ENCODE measurements around the gene TCERG1L. TPM values are rescaled to one million over a fixed set of nuclear protein-coding genes. Genes with fewer than 3 reads are reported as not detected.
"Not testable (repeated sequence)": the region's sequence is repeated elsewhere in the genome, so short reads cannot be mapped to it uniquely, and the experiment has no call there.

TCERG1L gene
- polyA plus RNA-seq, 3 donors from 2014 or later = not detected

GRCh38 chr10:131245475-131246059 lies 66.0 kb downstream of the TCERG1L start:
- Mint-ChIP-seq H3K36me3 (no peaks in the 10 kb centered on the region), H3K27ac (no peak overlapping the region), H3K9me3 (no peaks in the 10 kb centered on the region), H3K27me3 (ENCODE audit: low read depth in 3 of 3) (peaks cover 0 to 3% (median under 1%) of the 10 kb centered on the region in 3 donors), H3K4me3 (no peak overlapping the region), H3K4me1 (no peaks in the 10 kb centered on the region)
- no peak for DNase-seq

GRCh38 chr10:131244836-131245235 lies 66.7 kb downstream of the TCERG1L start:
- H3K27me3 Mint-ChIP-seq (ENCODE audit: low read depth in 3 of 3) = peaks cover 0 to 3% (median 2%) of the 10 kb centered on the region in 3 donors
- no peak overlapping the region for H3K27ac Mint-ChIP-seq
- no peaks in the 10 kb centered on the region for H3K4me1 Mint-ChIP-seq
- DNase-seq = no peak
- H3K36me3 Mint-ChIP-seq = no peaks in the 10 kb centered on the region
- H3K9me3 Mint-ChIP-seq = no peaks in the 10 kb centered on the region
- H3K4me3 Mint-ChIP-seq = no peak overlapping the region

GRCh38 chr10:131243076-131243475 lies 68.4 kb downstream of the TCERG1L start:
- H3K27ac Mint-ChIP-seq = no peak overlapping the region
- no peak for DNase-seq
- H3K27me3 Mint-ChIP-seq (ENCODE audit: low read depth in 3 of 3) = peaks cover 0 to 5% (median 2%) of the 10 kb centered on the region in 3 donors

GRCh38 chr10:131242007-131242406 lies 69.5 kb downstream of the TCERG1L start:
- DNase-seq = no peak
- Mint-ChIP-seq H3K27me3 (ENCODE audit: low read depth in 3 of 3) (peaks cover 2 to 5% (median 2%) of the 10 kb centered on the region in 3 donors), H3K36me3 (no peaks in the 10 kb centered on the region), H3K27ac (no peak overlapping the region), H3K4me1 (no peaks in the 10 kb centered on the region), H3K9me3 (no peaks in the 10 kb centered on the region), H3K4me3 (no peak overlapping the region)

More at GRCh38 chr10:131243076-131243475, 68.4 kb downstream of the TCERG1L start:
- no peak overlapping the region for H3K4me3 Mint-ChIP-seq
- H3K9me3 Mint-ChIP-seq = no peaks in the 10 kb centered on the region
- no peaks in the 10 kb centered on the region for H3K4me1 Mint-ChIP-seq
- H3K36me3 Mint-ChIP-seq = no peaks in the 10 kb centered on the region

GRCh38 chr10:131240691-131241090 lies 70.8 kb downstream of the TCERG1L start:
- DNase-seq = no peak

GRCh38 chr10:131239926-131240325 lies 71.6 kb downstream of the TCERG1L start:
- no peak for DNase-seq
- Mint-ChIP-seq H3K36me3 (no peaks in the 10 kb centered on the region), H3K4me1 (no peaks in the 10 kb centered on the region), H3K27me3 (ENCODE audit: low read depth in 3 of 3) (peaks cover 2 to 5% (median 2%) of the 10 kb centered on the region in 3 donors), H3K27ac (no peak overlapping the region), H3K4me3 (no peak overlapping the region), H3K9me3 (no peaks in the 10 kb centered on the region)

More at GRCh38 chr10:131240691-131241090, 70.8 kb downstream of the TCERG1L start:
- H3K36me3 Mint-ChIP-seq = no peaks in the 10 kb centered on the region
- H3K27ac Mint-ChIP-seq = no peak overlapping the region
- no peaks in the 10 kb centered on the region for H3K9me3 Mint-ChIP-seq
- no peak overlapping the region for H3K4me3 Mint-ChIP-seq
- H3K4me1 Mint-ChIP-seq = no peaks in the 10 kb centered on the region
- peaks cover 2 to 5% (median 2%) of the 10 kb centered on the region in 3 donors for H3K27me3 Mint-ChIP-seq (ENCODE audit: low read depth in 3 of 3)

- Mint-ChIP-seq H3K9me3 (no peaks in the 10 kb centered on the region), H3K36me3 (no peaks in the 10 kb centered on the region), H3K4me3 (no peak overlapping the region), H3K4me1 (no peaks in the 10 kb centered on the region), H3K27ac (no peak overlapping the region), H3K27me3 (ENCODE audit: low read depth in 3 of 3) (peaks cover 2 to 5% (median 2%) of the 10 kb centered on the region in 3 donors)
- no peak for DNase-seq
These were observed 72.1 kb downstream of the TCERG1L start for GRCh38 chr10:131239450-131239849.

- Mint-ChIP-seq H3K27me3 (ENCODE audit: low read depth in 3 of 3) (peaks cover 2 to 5% (median 2%) of the 10 kb centered on the region in 3 donors), H3K36me3 (no peaks in the 10 kb centered on the region), H3K4me1 (no peaks in the 10 kb centered on the region), H3K9me3 (no peaks in the 10 kb centered on the region), H3K4me3 (no peak overlapping the region), H3K27ac (no peak overlapping the region)
- no peak for DNase-seq
These were observed 72.7 kb downstream of the TCERG1L start for GRCh38 chr10:131238669-131239280.

- Mint-ChIP-seq H3K27ac (no peak overlapping the region), H3K27me3 (ENCODE audit: low read depth in 3 of 3) (peaks cover 2 to 5% (median 2%) of the 10 kb centered on the region in 3 donors), H3K4me3 (no peak overlapping the region), H3K4me1 (no peaks in the 10 kb centered on the region), H3K36me3 (no peaks in the 10 kb centered on the region), H3K9me3 (no peaks in the 10 kb centered on the region)
- no peak for DNase-seq
These were observed 73.4 kb downstream of the TCERG1L start for GRCh38 chr10:131237991-131238651.

GRCh38 chr10:131234606-131235005 lies 76.9 kb downstream of the TCERG1L start:
- H3K4me3 Mint-ChIP-seq; DNase-seq; H3K4me1 Mint-ChIP-seq; H3K36me3 Mint-ChIP-seq; H3K9me3 Mint-ChIP-seq; H3K27me3 Mint-ChIP-seq (ENCODE audit: low read depth in 3 of 3); H3K27ac Mint-ChIP-seq: not testable (repeated sequence)

- Mint-ChIP-seq H3K4me1 (no peaks in the 10 kb centered on the region), H3K27me3 (ENCODE audit: low read depth in 3 of 3) (peaks cover under 1 to 3% (median under 1%) of the 10 kb centered on the region in 3 donors), H3K36me3 (no peaks in the 10 kb centered on the region), H3K4me3 (no peak overlapping the region), H3K27ac (no peak overlapping the region), H3K9me3 (no peaks in the 10 kb centered on the region)
- DNase-seq = no peak
These were observed 77.8 kb downstream of the TCERG1L start for GRCh38 chr10:131233611-131234258.

- no peak for DNase-seq
- Mint-ChIP-seq H3K27me3 (ENCODE audit: low read depth in 3 of 3) (peaks cover 0 to 2% (median 0%) of the 10 kb centered on the region in 3 donors), H3K36me3 (no peaks in the 10 kb centered on the region), H3K27ac (no peak overlapping the region), H3K4me1 (no peaks in the 10 kb centered on the region), H3K4me3 (no peak overlapping the region), H3K9me3 (no peaks in the 10 kb centered on the region)
These were observed 79.5 kb downstream of the TCERG1L start for GRCh38 chr10:131231965-131232541.

GRCh38 chr10:131231323-131231964 lies 80.1 kb downstream of the TCERG1L start:
- DNase-seq = no peak
- Mint-ChIP-seq H3K9me3 (no peaks in the 10 kb centered on the region), H3K36me3 (no peaks in the 10 kb centered on the region), H3K4me3 (no peak overlapping the region), H3K4me1 (no peaks in the 10 kb centered on the region), H3K27ac (no peak overlapping the region), H3K27me3 (ENCODE audit: low read depth in 3 of 3) (peaks cover 0 to 2% (median 0%) of the 10 kb centered on the region in 3 donors)

Data from immature natural killer cell (primary cell).